Large intestine (tissue), 3 donors: ENCODE measurements around the gene MRPS11. TPM values are rescaled to one million over a fixed set of nuclear protein-coding genes. Genes with fewer than 3 reads are reported as not detected.

ENCODE experiments used
- DNase-seq, 2 donors: peaks; one replicate each; pipeline versions ENCODE4 v3.0.0 to v3.0.0-alpha.2; 2013
- H3K27ac ChIP-seq: one replicate; pipeline ENCODE4 v1.5.1; 2013; ENCODE audit warnings: low read length
- H3K27me3 ChIP-seq: 2 replicates; pipeline ENCODE4 v1.6.1; 2013; ENCODE audit warnings: low read length; ENCODE audit not compliant: control insufficient read depth, insufficient read depth
- H3K36me3 ChIP-seq: 2 replicates; pipeline ENCODE4 v1.6.1; 2013; ENCODE audit warnings: low read length; ENCODE audit not compliant: control insufficient read depth, insufficient read depth
- H3K4me1 ChIP-seq: one replicate; pipeline ENCODE4 v1.6.1; 2013; ENCODE audit warnings: low read length; ENCODE audit not compliant: control insufficient read depth, insufficient read depth
- H3K4me3 ChIP-seq: one replicate; pipeline ENCODE4 v1.5.1; 2013; ENCODE audit warnings: low read length
- H3K9me3 ChIP-seq: one replicate; pipeline ENCODE4 v1.6.1; 2013; ENCODE audit warnings: mild to moderate bottlenecking, low read depth, low read length, moderate library complexity; ENCODE audit not compliant: control insufficient read depth
- WGBS: methylation state at CpG from one replicate; pipeline ENCODE4 v1.1.5; 2013; ENCODE audit warnings: low lambda C conversion rate; ENCODE audit not compliant: insufficient coverage; 5-methylcytosine and 5-hydroxymethylcytosine counted together
- polyA plus RNA-seq: library from polyadenylated mRNA; unstranded; fragments of 120-200 nt; gene quantifications from one replicate; pipeline ENCODE4 v1.2.1, GENCODE V29; 2013

Gene MRPS11
- polyA plus RNA-seq, 1 donor = 40.8 TPM

DNA sequence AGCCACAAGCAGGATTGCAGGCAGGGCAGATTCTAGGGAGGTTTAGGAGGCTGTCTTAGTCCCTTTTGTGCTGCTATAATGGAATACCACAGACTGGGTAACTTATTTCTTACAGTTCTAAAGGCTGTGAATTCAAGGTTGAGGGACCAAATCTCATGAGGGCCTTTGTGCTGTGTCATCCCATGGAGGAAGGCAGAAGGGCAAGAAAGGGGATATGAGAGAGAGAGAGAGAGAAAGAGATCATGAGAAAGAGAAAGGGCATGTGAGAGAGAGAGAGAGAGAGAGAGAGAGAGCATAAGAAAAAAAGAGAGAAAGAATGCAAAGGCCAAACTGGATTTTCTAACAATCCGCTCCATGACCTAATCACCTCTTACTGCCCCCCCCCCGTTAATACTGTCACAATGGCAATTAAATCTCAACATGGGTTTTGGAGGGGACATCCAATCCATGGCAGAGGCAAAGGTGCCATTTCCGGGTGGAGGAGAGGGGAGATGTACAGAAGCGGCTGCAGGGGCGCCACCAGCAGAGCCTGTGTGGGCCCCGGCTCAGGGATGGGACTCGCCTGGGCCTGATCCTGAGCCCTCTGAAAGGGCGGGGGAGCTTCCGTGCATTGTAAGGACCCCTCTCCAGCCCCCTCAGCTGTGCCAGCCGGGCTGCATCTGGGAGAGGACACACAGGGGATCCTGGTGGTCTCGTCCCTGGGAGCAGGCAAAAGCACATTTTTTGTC, 20.5 kb downstream of the MRPS11 start:
- Histone ChIP-seq H3K4me1 (no peaks in the 10 kb centered on the region), H3K36me3 (peaks cover 2% of the 10 kb centered on the region), H3K9me3 (no peaks in the 10 kb centered on the region), H3K27ac (no peak overlapping the region), H3K27me3 (no peaks in the 10 kb centered on the region), H3K4me3 (no peak overlapping the region)
- WGBS = no CpG with 5 or more reads among the region's 11 CpGs
- DNase-seq = no peak

DNA sequence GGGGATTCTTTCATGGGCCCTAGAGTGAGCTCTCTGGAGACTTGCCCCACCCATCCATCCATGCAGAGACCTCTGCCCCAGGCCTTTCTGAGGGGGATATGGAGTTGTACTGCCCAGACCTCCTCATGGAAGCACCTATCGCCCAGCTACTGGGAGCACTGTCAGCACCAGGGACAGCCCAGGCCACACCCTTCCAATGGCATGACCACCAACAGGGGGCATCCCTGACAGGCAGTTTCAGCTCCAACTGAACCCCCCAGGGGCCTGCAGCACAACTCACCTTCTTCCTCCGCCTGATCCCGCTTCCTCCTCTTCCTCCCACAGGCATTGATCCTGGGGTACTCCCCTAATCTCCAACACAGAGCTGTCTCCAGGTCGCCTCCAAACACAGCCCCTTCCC, 21.8 kb downstream of the MRPS11 start:
- H3K4me3 ChIP-seq = no peak overlapping the region
- no CpG with 5 or more reads among the region's 4 CpGs for WGBS
- H3K4me1 ChIP-seq = no peaks in the 10 kb centered on the region
- no peaks in the 10 kb centered on the region for H3K9me3 ChIP-seq
- DNase-seq = no peak
- H3K27me3 ChIP-seq = no peaks in the 10 kb centered on the region
- no peak overlapping the region for H3K27ac ChIP-seq
- H3K36me3 ChIP-seq = no peaks in the 10 kb centered on the region

DNA sequence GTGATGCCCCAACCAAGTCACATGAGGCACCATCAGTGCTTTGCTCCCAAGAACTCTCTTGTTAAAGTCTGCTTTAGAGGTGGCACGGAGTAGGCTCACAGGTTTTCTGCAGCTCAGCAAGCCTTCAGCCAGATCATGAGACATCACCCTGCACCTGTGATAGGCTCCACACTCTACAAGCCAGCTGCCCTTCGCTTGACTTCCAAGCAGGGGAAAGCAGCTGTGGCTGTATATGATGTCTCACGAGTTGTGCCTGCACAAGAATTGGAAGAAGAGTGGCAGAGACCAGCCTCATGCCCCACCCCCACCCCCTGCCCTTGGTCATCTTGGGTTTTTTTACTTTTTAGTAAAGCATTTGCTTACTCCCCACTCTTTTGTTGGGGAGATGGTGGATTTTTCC, 22.5 kb downstream of the MRPS11 start:
- H3K4me3 ChIP-seq = no peak overlapping the region
- DNase-seq = no peak
- WGBS = no CpG with 5 or more reads among the region's 3 CpGs
- no peaks in the 10 kb centered on the region for H3K27me3 ChIP-seq
- H3K9me3 ChIP-seq = no peaks in the 10 kb centered on the region
- H3K27ac ChIP-seq = no peak overlapping the region
- no peaks in the 10 kb centered on the region for H3K4me1 ChIP-seq
- H3K36me3 ChIP-seq = peaks cover 3% of the 10 kb centered on the region

DNA sequence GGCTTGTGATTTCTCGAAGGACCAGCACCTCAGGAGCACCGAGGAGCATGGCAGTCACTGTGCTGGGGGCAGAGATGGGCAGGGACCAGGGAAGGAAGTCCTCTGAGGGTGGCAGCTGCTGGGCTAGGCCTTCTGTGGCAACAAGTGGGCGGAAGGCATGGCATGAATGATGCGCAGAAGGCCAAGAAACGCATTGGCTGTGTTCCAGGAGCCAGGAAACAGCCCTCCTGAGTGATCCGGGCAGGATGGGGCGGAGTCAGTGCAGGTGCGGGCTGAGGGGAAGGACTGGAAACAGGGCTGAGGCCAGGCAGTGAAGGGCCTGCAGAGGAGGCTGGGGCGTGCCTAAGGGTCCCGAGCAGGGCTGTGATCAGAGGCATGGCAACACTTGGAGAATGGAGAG, 23.6 kb downstream of the MRPS11 start:
- DNase-seq = no peak
- Histone ChIP-seq H3K27me3 (no peaks in the 10 kb centered on the region), H3K36me3 (peaks cover 4% of the 10 kb centered on the region), H3K9me3 (no peaks in the 10 kb centered on the region), H3K27ac (no peak overlapping the region), H3K4me3 (no peak overlapping the region), H3K4me1 (no peaks in the 10 kb centered on the region)
- WGBS = no CpG with 5 or more reads among the region's 10 CpGs

DNA sequence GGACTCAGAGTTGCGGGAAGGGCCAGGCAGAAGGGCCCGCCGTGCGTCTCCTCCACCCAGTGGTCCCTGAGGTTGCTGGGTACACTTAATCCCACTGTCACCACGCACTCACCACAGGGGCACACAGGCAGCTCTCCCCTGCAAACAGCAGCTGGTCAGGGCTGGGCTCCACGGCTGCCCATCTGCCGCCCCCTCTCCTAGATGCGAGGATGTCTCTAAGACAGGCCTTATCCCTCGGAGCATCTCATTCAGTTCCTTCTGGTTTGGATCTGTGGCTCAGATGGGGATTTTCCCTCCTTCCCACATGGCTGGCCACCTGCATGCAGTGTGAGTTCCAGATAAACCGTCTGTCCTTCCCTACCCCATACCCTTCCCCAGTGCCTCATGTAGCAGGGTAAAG, 26.3 kb downstream of the MRPS11 start:
- H3K4me3 ChIP-seq = no peak overlapping the region
- DNase-seq = no peak
- no peak overlapping the region for H3K27ac ChIP-seq
- no peaks in the 10 kb centered on the region for H3K9me3 ChIP-seq
- no peaks in the 10 kb centered on the region for H3K4me1 ChIP-seq
- no peaks in the 10 kb centered on the region for H3K27me3 ChIP-seq
- 100% methylated on average over 1 of the region's 10 CpGs for WGBS
- H3K36me3 ChIP-seq = peaks cover 12% of the 10 kb centered on the region

DNA sequence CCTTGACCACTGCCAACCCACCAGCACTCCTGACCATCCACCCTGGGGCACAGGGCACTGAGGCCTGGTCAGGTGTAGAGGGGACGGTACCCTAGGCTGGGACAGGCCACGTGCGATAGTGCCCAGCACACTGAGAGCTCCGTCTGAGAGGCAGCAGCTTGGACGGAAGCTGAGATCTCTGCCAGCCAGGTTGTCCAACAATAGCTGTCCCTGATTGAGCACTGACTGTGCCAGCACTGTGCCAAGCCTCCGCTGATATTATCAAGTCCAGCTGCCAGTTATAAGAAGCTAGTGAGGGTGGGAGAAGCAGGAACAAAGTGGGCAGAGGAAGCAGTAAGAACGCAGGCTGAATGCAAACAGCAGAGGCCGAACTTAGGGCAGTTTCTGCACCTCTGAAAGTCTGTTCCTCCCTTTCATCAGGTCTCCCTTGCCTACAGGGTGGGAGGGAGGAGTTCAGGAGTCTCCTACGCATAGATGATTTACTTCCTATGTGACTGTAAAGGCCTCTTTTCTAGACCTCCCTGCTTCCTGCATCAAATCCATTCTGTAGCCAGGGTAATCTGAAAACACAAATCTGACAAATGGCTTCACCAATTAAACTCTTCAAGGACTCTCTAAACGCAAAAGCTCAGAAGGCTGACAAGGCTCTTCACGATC, 29.7 kb downstream of the MRPS11 start:
- no peaks in the 10 kb centered on the region for H3K4me1 ChIP-seq
- WGBS = 100% methylated on average over 1 of the region's 11 CpGs
- DNase-seq = no peak
- no peaks in the 10 kb centered on the region for H3K27me3 ChIP-seq
- H3K4me3 ChIP-seq = no peak overlapping the region
- H3K9me3 ChIP-seq = no peaks in the 10 kb centered on the region
- H3K36me3 ChIP-seq = peaks cover 12% of the 10 kb centered on the region
- H3K27ac ChIP-seq = no peak overlapping the region

DNA sequence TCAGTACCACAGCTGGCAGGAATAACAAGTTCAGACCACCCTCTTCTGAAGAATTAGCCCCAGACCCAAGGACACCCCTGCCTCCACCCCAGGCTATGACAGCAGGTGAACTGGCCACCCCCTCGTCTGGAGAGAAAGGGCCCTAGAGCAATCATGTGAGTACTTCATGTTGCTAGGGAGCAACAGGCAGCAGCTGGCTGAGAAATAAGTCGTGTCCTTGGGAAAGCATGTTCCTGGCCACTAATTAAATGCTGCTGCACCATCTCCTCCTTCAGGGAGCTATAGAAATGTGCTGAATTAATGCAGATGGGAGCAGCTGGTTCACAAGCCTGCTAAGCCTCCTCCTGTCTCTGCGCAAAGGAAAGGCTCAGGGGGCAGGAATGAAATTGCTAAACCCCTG, 31.5 kb downstream of the MRPS11 start:
- no peaks in the 10 kb centered on the region for H3K9me3 ChIP-seq
- no CpG with 5 or more reads among the region's 3 CpGs for WGBS
- no peaks in the 10 kb centered on the region for H3K4me1 ChIP-seq
- no peak overlapping the region for H3K27ac ChIP-seq
- H3K27me3 ChIP-seq = no peaks in the 10 kb centered on the region
- H3K4me3 ChIP-seq = no peak overlapping the region
- peak; percentile 3 to 9 for DNase-seq
- peaks cover 18% of the 10 kb centered on the region for H3K36me3 ChIP-seq

DNA sequence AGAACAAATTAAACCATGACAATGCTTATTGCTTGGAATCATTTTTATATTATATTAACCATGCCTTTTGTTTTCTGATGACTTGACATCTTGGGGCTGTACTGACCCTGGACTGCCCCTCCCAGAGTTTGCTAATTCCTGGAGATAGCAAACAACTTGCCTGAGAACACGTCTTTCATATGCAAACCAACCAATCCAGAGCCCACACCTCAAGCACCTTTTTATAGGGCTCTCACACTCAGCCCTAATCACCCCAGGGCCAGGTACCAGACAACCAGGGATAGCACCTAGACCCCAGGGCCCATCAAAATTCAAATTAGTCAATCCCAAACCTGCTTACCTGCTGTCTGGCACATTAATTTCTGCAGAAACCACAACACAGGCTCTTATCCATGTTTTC, 36.9 kb downstream of the MRPS11 start:
- DNase-seq = no peak
- Histone ChIP-seq H3K36me3 (peaks cover 37% of the 10 kb centered on the region), H3K4me1 (no peaks in the 10 kb centered on the region), H3K9me3 (no peaks in the 10 kb centered on the region), H3K27ac (no peak overlapping the region), H3K4me3 (no peak overlapping the region), H3K27me3 (no peaks in the 10 kb centered on the region)
- WGBS = no CpG with 5 or more reads among the region's 1 CpG

DNA sequence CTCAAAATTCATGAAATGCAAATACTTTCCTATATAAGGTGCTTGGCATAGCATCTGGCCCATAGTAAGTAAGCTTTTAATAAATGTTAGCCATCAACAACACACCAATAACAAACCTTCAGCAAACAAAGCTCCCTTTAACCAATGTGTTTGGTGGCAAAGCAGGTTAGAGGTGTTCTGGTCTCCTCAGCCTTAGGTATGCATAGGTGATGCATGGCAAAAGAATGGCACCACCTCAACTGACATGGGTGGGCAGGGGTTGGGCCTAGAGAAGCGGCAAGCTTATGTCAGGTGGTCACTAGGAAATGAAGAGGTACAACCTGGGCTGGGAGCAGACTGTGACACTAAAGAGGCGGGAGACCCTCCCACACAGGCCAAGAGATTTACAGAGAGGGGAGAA, 38.2 kb downstream of the MRPS11 start:
- no peaks in the 10 kb centered on the region for H3K27me3 ChIP-seq

DNA sequence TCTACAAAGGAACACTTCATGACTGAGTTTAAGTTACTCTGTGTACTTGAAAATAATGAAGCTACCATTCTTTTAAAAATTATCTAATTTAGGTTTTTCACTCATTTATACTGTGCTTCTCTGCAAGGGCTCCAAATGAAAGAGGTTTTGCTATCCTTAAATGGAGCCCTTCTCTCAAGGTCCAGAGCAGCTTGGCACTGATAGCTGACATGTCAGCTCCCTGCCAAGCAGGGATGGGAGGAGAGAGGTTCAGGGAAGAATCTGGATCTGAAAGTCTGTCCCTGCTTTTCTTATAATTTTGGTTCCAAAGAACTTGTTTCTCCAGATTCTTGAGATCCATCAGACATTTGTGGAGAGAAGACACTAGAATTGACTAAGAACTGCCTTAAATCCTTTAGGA, 39.1 kb downstream of the MRPS11 start:
- Histone ChIP-seq H3K4me3 (no peak overlapping the region), H3K36me3 (peaks cover 55% of the 10 kb centered on the region), H3K4me1 (no peaks in the 10 kb centered on the region), H3K27ac (no peak overlapping the region), H3K9me3 (no peaks in the 10 kb centered on the region), H3K27me3 (no peaks in the 10 kb centered on the region)
- no peak for DNase-seq

More for the DNA sequence above, 38.2 kb downstream of the MRPS11 start:
- Histone ChIP-seq H3K9me3 (no peaks in the 10 kb centered on the region), H3K27ac (no peak overlapping the region), H3K4me1 (no peaks in the 10 kb centered on the region), H3K36me3 (peaks cover 48% of the 10 kb centered on the region), H3K4me3 (no peak overlapping the region)
- no peak for DNase-seq
- no CpG with 5 or more reads among the region's 2 CpGs for WGBS

DNA sequence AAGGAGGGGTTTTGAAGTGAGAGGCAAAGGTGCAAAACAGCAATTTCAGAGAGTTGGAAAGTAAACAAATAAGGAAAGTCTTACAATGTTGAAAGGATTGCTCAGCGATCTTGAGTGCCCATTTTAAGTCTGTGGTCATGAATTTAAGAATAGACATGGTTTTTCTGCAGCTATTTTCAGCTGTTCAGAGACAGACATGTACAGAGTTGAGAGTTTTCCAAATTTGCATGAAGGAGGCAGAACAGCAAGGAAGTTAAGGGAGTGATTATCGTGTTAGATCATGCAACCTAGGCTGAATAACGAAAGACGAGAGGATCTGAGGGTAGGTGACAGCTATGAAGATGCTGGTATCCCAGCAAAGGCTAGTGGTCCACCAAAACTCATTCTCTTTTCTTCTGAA, 41.8 kb downstream of the MRPS11 start:
- Histone ChIP-seq H3K9me3 (no peaks in the 10 kb centered on the region), H3K4me1 (no peaks in the 10 kb centered on the region), H3K36me3 (peaks cover 55% of the 10 kb centered on the region), H3K4me3 (no peak overlapping the region), H3K27ac (no peak overlapping the region), H3K27me3 (no peaks in the 10 kb centered on the region)
- no CpG with 5 or more reads among the region's 4 CpGs for WGBS
- DNase-seq = no peak
